K562 (cell line): ENCODE results near the gene DNAAF2. TPM values are rescaled to one million over a fixed set of nuclear protein-coding genes. Genes with fewer than 3 reads are reported as not detected.
A peak's percentile ranks its signal among the peaks of the same experiment; 100 is the strongest.

ENCODE experiments used
- C11orf30 ChIP-seq: fragments of 450-650 bp; IDR thresholded peaks from 2 replicates; pipeline ENCODE4 v1.6.1; 2016; ENCODE audit warnings: low read depth, mild to moderate bottlenecking
- CBX3 ChIP-seq, 2 experiments: IDR thresholded peaks; 1 replicate in 1 of 2; 2 replicates in 1 of 2; pipeline ENCODE4 v1.6.1; 2012; ENCODE audit warnings: inconsistent platforms in 2 of 2, low read length in 2 of 2, borderline replicate concordance in 1 of 2, control low read depth in 1 of 2
- DEAF1 ChIP-seq: fragments of 450-650 bp; formaldehyde crosslinking; IDR thresholded peaks from 2 replicates; pipeline ENCODE4 v1.4.0; 2020; ENCODE audit warnings: mild to moderate bottlenecking, moderate library complexity
- FOXA1 ChIP-seq: fragments of 450-650 bp; IDR thresholded peaks from 2 replicates; pipeline ENCODE4 v1.6.1; 2016; ENCODE audit warnings: mild to moderate bottlenecking, borderline replicate concordance
- FOXK2 ChIP-seq, 2 experiments: fragments of 450-650 bp; IDR thresholded peaks in 1 of 2; conservative IDR thresholded peaks in 1 of 2; 2 replicates each; pipeline ENCODE4 v1.6.1; 2016; ENCODE audit warnings: low read depth in 2 of 2, mild to moderate bottlenecking in 1 of 2
- GMEB1 ChIP-seq: fragments of 250-450 bp; sonication (Bioruptor Pico); IDR thresholded peaks from 2 replicates; pipeline ENCODE4 v1.4.0; 2020; ENCODE audit warnings: mild to moderate bottlenecking
- NFATC3 ChIP-seq: fragments of 450-650 bp; IDR thresholded peaks from 2 replicates; pipeline ENCODE4 v1.6.1; 2017; ENCODE audit warnings: mild to moderate bottlenecking
- NR2F6 ChIP-seq: fragments of 450-650 bp; formaldehyde crosslinking; IDR thresholded peaks from 2 replicates; pipeline ENCODE4 v1.4.0; 2020; ENCODE audit warnings: mild to moderate bottlenecking
- PRDM10 ChIP-seq: fragments of 450-650 bp; IDR thresholded peaks from 2 replicates; pipeline ENCODE4 v1.6.1; 2018; ENCODE audit not compliant: partially characterized antibody
- SAFB2 ChIP-seq: fragments of 200-400 bp; formaldehyde crosslinking; IDR thresholded peaks from 2 replicates; pipeline ENCODE4 v1.6.1; 2018; ENCODE audit warnings: borderline replicate concordance, low read length, low read depth, moderate library complexity; ENCODE audit not compliant: severe bottlenecking
- SFPQ ChIP-seq: fragments of 200-400 bp; formaldehyde crosslinking; IDR thresholded peaks from 2 replicates; pipeline ENCODE4 v1.6.1; 2017; ENCODE audit warnings: mild to moderate bottlenecking, low read depth, low read length, moderate library complexity
- SMARCC2 ChIP-seq: fragments of 450-650 bp; IDR thresholded peaks from 2 replicates; pipeline ENCODE4 v1.6.1; 2017; ENCODE audit warnings: antibody characterized with exemption, moderate library complexity, mild to moderate bottlenecking, low read depth
- TRIM24 ChIP-seq, 2 experiments: fragments of 450-650 bp; IDR thresholded peaks; 2 replicates each; pipeline ENCODE4 v1.6.1; 2016
- ZKSCAN1 ChIP-seq: fragments of 150-350 bp; IDR thresholded peaks from 2 replicates; pipeline ENCODE4 v1.6.1; 2016; ENCODE audit warnings: low read depth, low read length
- ZNF347 ChIP-seq: fragments of 450-650 bp; formaldehyde crosslinking; IDR thresholded peaks from 2 replicates; pipeline ENCODE4 v1.4.0; 2020; ENCODE audit warnings: low read depth, mild to moderate bottlenecking, moderate library complexity
- ZNF655 ChIP-seq: fragments of 250-450 bp; sonication (Bioruptor Pico); IDR thresholded peaks from 2 replicates; pipeline ENCODE4 v1.5.0; 2021
- polyA plus RNA-seq, 8 experiments: library from polyadenylated mRNA; depleted of rRNA in 4 of 8; stranded (reverse) in 5 of 8; unstranded in 3 of 8; fragments of >200 nt; fragmentation: Nextera tagmentation in 2 of 8; fragmentation: Illumina TruSeq in 1 of 8; extraction: Ambion mirVana in 2 of 8; extraction: Trizol in 1 of 8; gene quantifications; 2 replicates each; pipeline versions ENCODE4 v1.2.1 to v1.2.3, GENCODE V29; 2011 to 2014; ENCODE audit warnings: inconsistent platforms in 1 of 8, missing spikeins in 1 of 8
- total RNA-seq, 7 experiments: library from RNA; depleted of rRNA in 6 of 7; stranded (reverse); fragments of >200 nt in 6 of 7; fragmentation: Illumina TruSeq in 2 of 7; extraction: Trizol in 2 of 7; gene quantifications; 2 replicates each; pipeline versions ENCODE4 v1.2.1 to v1.2.3, GENCODE V29; 2011 to 2021; ENCODE audit warnings: low replicate concordance in 1 of 7

The DNAAF2 gene
- total and polyA plus RNA-seq, 9 of the 15 experiments (the other 6 are each of a cell fraction or from before 2014, with no cell fraction given), result 2.4 to 14.6 (median 11.1) TPM

GRCh38 chr14:49633640-49634546 lies 1.2 kb downstream of the DNAAF2 start (continued):
- TF ChIP-seq SFPQ, result no peak
- TF ChIP-seq CBX3 (IDR thresholded peaks at IDR 0.05; ENCODE audit: borderline replicate concordance in 1 of 2, low read length in 2 of 2), result no peak
- no peak for TF ChIP-seq FOXA1
- no peak for TF ChIP-seq TRIM24 (IDR thresholded peaks at IDR 0.05)
- peak; percentile 63 for TF ChIP-seq C11orf30
- no peak for TF ChIP-seq PRDM10
- no peak for TF ChIP-seq SMARCC2
- TF ChIP-seq SAFB2, result no peak
- TF ChIP-seq ZNF347 (CRISPR knock-in tag), result no peak
- TF ChIP-seq NR2F6 (CRISPR knock-in tag), result no peak
- no peak for TF ChIP-seq ZKSCAN1
- TF ChIP-seq ZNF655, result no peak
- TF ChIP-seq FOXK2 (conservative IDR thresholded peaks at IDR 0.05 in 1 of 2, IDR thresholded peaks at IDR 0.05 in 1 of 2; ENCODE audit: low read depth in 2 of 2), result peak; percentile 42 to 45; a peak in 1 of 4 replicates
- TF ChIP-seq DEAF1 (CRISPR knock-in tag), result 0 out of 2 replicates have a peak, but pooled peaks have one; percentile 29
- no peak for TF ChIP-seq NFATC3
- TF ChIP-seq GMEB1, result peak; percentile 38; the same call in 1 of the 2 replicates
